ENCODE data around the gene PPCDC.

GRCh38 chr15:74978077-74978476, 45.3 kb upstream of the PPCDC start:
- TF ChIP-seq CTCF (IDR thresholded peaks at IDR 0.05) (no peak), POLR2A (IDR thresholded peaks at IDR 0.05) (no peak)
